Measurements from ENCODE around the gene EFNA1.

DNA sequence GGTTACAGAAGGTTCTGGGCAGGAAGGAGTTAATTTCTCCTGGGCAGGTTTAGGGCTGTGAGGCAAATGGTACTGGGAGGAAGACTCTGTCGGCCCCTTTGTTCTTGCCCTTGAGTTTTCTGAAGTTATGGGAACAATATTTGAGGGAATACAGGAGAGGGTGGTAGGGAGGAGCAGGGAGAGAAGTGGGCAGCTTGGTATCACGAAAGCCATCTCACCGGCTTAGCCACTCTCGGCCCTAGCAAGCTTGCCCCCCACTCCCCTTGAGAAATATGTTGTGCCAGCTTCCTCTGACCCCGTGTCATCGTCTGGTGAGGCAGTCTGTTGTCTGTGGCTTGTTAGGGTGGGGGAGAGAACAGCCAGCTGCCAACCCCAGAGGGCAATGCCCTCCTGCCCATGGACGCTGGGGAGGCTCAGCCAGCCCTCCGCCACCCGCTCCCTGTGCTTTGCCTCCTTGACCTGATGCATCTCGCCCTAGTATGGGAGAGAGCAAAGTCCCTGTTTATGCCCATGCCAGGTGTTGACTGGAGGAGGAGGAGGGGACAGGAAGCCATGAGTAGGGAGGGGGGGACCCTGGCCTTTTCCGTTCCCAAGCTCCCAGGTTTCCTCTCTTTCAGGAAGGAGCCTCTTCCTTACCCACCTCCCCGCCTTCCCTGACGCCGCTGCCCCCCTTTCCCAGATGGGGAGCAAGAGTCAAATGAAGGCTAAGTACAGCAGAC is 1.2 kb downstream of the EFNA1 start:
- TF ChIP-seq, protein P1, sequence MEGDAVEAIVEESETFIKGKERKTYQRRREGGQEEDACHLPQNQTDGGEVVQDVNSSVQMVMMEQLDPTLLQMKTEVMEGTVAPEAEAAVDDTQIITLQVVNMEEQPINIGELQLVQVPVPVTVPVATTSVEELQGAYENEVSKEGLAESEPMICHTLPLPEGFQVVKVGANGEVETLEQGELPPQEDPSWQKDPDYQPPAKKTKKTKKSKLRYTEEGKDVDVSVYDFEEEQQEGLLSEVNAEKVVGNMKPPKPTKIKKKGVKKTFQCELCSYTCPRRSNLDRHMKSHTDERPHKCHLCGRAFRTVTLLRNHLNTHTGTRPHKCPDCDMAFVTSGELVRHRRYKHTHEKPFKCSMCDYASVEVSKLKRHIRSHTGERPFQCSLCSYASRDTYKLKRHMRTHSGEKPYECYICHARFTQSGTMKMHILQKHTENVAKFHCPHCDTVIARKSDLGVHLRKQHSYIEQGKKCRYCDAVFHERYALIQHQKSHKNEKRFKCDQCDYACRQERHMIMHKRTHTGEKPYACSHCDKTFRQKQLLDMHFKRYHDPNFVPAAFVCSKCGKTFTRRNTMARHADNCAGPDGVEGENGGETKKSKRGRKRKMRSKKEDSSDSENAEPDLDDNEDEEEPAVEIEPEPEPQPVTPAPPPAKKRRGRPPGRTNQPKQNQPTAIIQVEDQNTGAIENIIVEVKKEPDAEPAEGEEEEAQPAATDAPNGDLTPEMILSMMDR (IDR thresholded peaks at IDR 0.05) = peak in 1 of 4 experiments; percentile 4
- peak; percentile 60 for TF ChIP-seq POLR2A (IDR thresholded peaks at IDR 0.05)
